IMR-90 (cell line): ENCODE data around the gene PKHD1. TPM values are rescaled to one million over a fixed set of nuclear protein-coding genes. Genes with fewer than 3 reads are reported as not detected.

Source experiments
- ATAC-seq: fragments of 200-7000 bp; cut with Tn5 transposase; 2 replicates; pipeline ENCODE4 v1.9.1; 2020; ENCODE audit warnings: low read depth, mild to moderate bottlenecking, moderate library complexity
- BruUV-seq: library from RNA; stranded (reverse); fragments of 400-500 nt; replicated peaks from 2 replicates; lab custom pipeline; 2021; lab: Mats Ljungman, UMichigan
- CTCF ChIA-PET: fragments of 300-600 bp; formaldehyde crosslinking; extraction: SDS; loops from one replicate; lab custom pipeline; 2021; ENCODE audit warnings: antibody characterized with exemption; lab: Yijun Ruan, JAX
- POLR2A ChIA-PET: fragments of 300-600 bp; sonication (Branson Sonifier 250); formaldehyde crosslinking; loops from one replicate; lab custom pipeline; 2022; ENCODE audit warnings: antibody characterized with exemption; ENCODE audit not compliant: unreplicated experiment; lab: Charles Lee
- DNase-seq: peaks from one replicate; pipeline ENCODE4 v3.0.0; 2013
- H2AFZ ChIP-seq: replicated peaks from 2 replicates; pipeline ENCODE3; 2013; ENCODE audit warnings: low read length, mild to moderate bottlenecking; ENCODE audit not compliant: poor library complexity
- H2AK5ac ChIP-seq: 2 replicates; pipeline ENCODE4 v1.6.1; 2013; ENCODE audit warnings: low read depth, low read length, inconsistent platforms
- H2AK9ac ChIP-seq: replicated peaks from 2 replicates; pipeline ENCODE3; 2013; ENCODE audit warnings: mild to moderate bottlenecking, low read depth, low read length, moderate library complexity; ENCODE audit not compliant: poor library complexity
- H2BK120ac ChIP-seq: 2 replicates; pipeline ENCODE4 v1.6.1; 2013; ENCODE audit warnings: low read depth, low read length, inconsistent platforms
- H2BK15ac ChIP-seq: 3 replicates; pipeline ENCODE4 v1.6.1; 2013; ENCODE audit warnings: low read depth, low read length, inconsistent platforms
- H2BK20ac ChIP-seq: 2 replicates; pipeline ENCODE4 v1.6.1; 2013; ENCODE audit warnings: low read depth, mild to moderate bottlenecking, inconsistent platforms, low read length, moderate library complexity
- H2BK5ac ChIP-seq: 2 replicates; pipeline ENCODE4 v1.6.1; 2013; ENCODE audit warnings: mild to moderate bottlenecking, low read depth, low read length, inconsistent platforms; ENCODE audit not compliant: poor library complexity, severe bottlenecking
- H3K14ac ChIP-seq: replicated peaks from 2 replicates; pipeline ENCODE4 v1.6.1; 2013; ENCODE audit warnings: low read depth, low read length, inconsistent platforms
- H3K18ac ChIP-seq: 2 replicates; pipeline ENCODE4 v1.6.1; 2013; ENCODE audit warnings: low read depth, low read length, control low read depth
- H3K23ac ChIP-seq: 2 replicates; pipeline ENCODE4 v1.6.1; 2013; ENCODE audit warnings: low read depth, low read length, inconsistent platforms
- H3K27ac ChIP-seq: 2 replicates; pipeline ENCODE4 v1.5.1; 2013; ENCODE audit warnings: mild to moderate bottlenecking, control low read depth, low read length; ENCODE audit not compliant: insufficient read depth
- H3K27me3 ChIP-seq: 2 replicates; pipeline ENCODE4 v1.6.1; 2013; ENCODE audit warnings: low read length; ENCODE audit not compliant: control insufficient read depth, insufficient read depth
- H3K36me3 ChIP-seq: 2 replicates; pipeline ENCODE4 v1.6.1; 2013; ENCODE audit warnings: low read length, mixed read lengths; ENCODE audit not compliant: control insufficient read depth, insufficient read depth
- H3K4ac ChIP-seq: 2 replicates; pipeline ENCODE4 v1.6.1; 2013; ENCODE audit warnings: low read depth, low read length, inconsistent platforms
- H3K4me1 ChIP-seq: 2 replicates; pipeline ENCODE4 v1.6.1; 2013; ENCODE audit warnings: low read length, mixed read lengths; ENCODE audit not compliant: control insufficient read depth, insufficient read depth
- H3K4me2 ChIP-seq: 2 replicates; pipeline ENCODE4 v1.6.1; 2013; ENCODE audit warnings: low read depth, mild to moderate bottlenecking, control low read depth, low read length, moderate library complexity
- H3K4me3 ChIP-seq: 2 replicates; pipeline ENCODE4 v1.5.1; 2013; ENCODE audit warnings: low read depth, mild to moderate bottlenecking, control low read depth, low read length, moderate library complexity; ENCODE audit not compliant: insufficient read depth
- H3K56ac ChIP-seq: 2 replicates; pipeline ENCODE4 v1.6.1; 2013; ENCODE audit warnings: low read length, inconsistent platforms; ENCODE audit not compliant: insufficient read depth; ENCODE audit errors: extremely low read depth
- H3K79me1 ChIP-seq, 2 experiments: 2 replicates each; pipeline ENCODE4 v1.6.1; 2013; ENCODE audit warnings: low read length in 2 of 2, inconsistent platforms in 1 of 2, low read depth in 1 of 2
- H3K9ac ChIP-seq: 2 replicates; pipeline ENCODE4 v1.6.1; 2013; ENCODE audit warnings: low read depth, low read length, control low read depth
- H3K9me1 ChIP-seq: 2 replicates; pipeline ENCODE4 v1.6.1; 2013; ENCODE audit warnings: low read length, inconsistent platforms; ENCODE audit not compliant: insufficient read depth
- H3K9me3 ChIP-seq: 2 replicates; pipeline ENCODE4 v1.6.1; 2013; ENCODE audit warnings: low read length; ENCODE audit not compliant: control insufficient read depth, insufficient read depth
- H4K20me1 ChIP-seq: 2 replicates; pipeline ENCODE4 v1.6.1; 2013; ENCODE audit warnings: low read length, inconsistent platforms; ENCODE audit not compliant: insufficient read depth
- H4K5ac ChIP-seq: 2 replicates; pipeline ENCODE4 v1.6.1; 2013; ENCODE audit warnings: mild to moderate bottlenecking, low read depth, low read length, control low read depth
- H4K8ac ChIP-seq, 2 experiments: 2 replicates each; pipeline ENCODE4 v1.6.1; 2013; ENCODE audit warnings: low read depth in 2 of 2, low read length in 2 of 2, control low read depth in 1 of 2, inconsistent platforms in 1 of 2
- H4K91ac ChIP-seq: 2 replicates; pipeline ENCODE4 v1.6.1; 2013; ENCODE audit warnings: low read depth, low read length, inconsistent platforms; ENCODE audit not compliant: insufficient read depth
- BHLHE40 ChIP-seq: fragments of 150-350 bp; IDR thresholded peaks from 2 replicates; pipeline ENCODE4 v1.6.1; 2016; ENCODE audit warnings: mild to moderate bottlenecking, low read depth, low read length
- MAFK ChIP-seq: IDR thresholded peaks from 2 replicates; pipeline ENCODE4 v1.6.1; 2012; ENCODE audit warnings: low read depth, low read length, improper control_type of control experiment
- POLR2A ChIP-seq: IDR thresholded peaks from 2 replicates; pipeline ENCODE4 v1.6.1; 2012; ENCODE audit warnings: mild to moderate bottlenecking, low read depth, low read length
- dilution Hi-C: fragments of 300-500 bp; cut with HindIII; formaldehyde crosslinking; loops from one replicate; pipeline ENCODE4 v1.14.3; 2018; ENCODE audit warnings: low sequenced_read_pairs; ENCODE audit not compliant: unreplicated experiment
- in situ Hi-C: fragments of 300-500 bp; cut with MboI; formaldehyde crosslinking; loops from 3 replicates; pipeline ENCODE4 v1.14.3; 2019; ENCODE audit warnings: low sequenced_read_pairs, inconsistent platforms, mixed read lengths
- intact Hi-C: fragments of 100-400 bp; cut with micrococcal nuclease; formaldehyde crosslinking; loops from 2 replicates; pipeline ENCODE4 v1.10.0; 2022
- polyA plus RNA-seq, 3 experiments: library from polyadenylated mRNA; depleted of rRNA; stranded (reverse); fragments of >200 nt; gene quantifications; 2 replicates each; pipeline ENCODE4 v1.2.3, GENCODE V29; 2012; ENCODE audit warnings: low replicate concordance in 1 of 3
- total RNA-seq: library from RNA; depleted of rRNA; stranded (reverse); fragments of >200 nt; gene quantifications from 2 replicates; pipeline ENCODE4 v1.2.3, GENCODE V29; 2012
- TF ChIP-seq, protein P1 (sequence below): fragments of 150-350 bp; IDR thresholded peaks from 2 replicates; pipeline ENCODE4 v1.6.1; 2016; ENCODE audit warnings: low read depth, mild to moderate bottlenecking, low read length, moderate library complexity, borderline replicate concordance

Gene PKHD1
- total and polyA plus RNA-seq, 2 of the 4 experiments (the other 2 are of a cell fraction) = not detected

DNA sequence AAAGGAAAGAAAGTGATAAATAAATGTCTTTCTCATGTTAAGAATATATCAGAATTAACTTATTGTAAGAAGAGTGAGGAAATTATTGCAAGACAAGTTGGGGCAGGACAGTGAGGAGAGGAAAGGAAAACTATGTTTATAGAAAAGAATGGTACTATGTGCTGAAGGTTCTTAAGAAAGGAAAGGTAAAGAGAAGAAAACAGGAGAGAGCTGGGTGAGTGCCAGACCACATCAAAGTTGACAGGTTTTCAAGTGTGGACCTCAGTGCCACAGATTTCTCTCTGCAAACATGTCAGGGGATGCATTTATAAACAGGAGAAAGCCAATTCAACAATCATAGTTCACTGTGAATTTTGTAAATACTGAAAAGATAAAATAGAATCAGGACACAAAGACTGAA is 439.2 kb downstream of the PKHD1 start:
- no peaks in the 10 kb centered on the region for H3K4me1 ChIP-seq
- no peaks in the 10 kb centered on the region for H3K27me3 ChIP-seq
- no peak overlapping the region for H2AK5ac ChIP-seq
- H2AK9ac ChIP-seq = no peak overlapping the region
- H2BK5ac ChIP-seq = no peak overlapping the region
- H3K14ac ChIP-seq = no peak overlapping the region
- no peak overlapping the region for H3K4me2 ChIP-seq
- H4K91ac ChIP-seq = no peak overlapping the region
- peaks cover 5% of the 10 kb centered on the region; the same call in 1 of the 2 replicates for H3K9me3 ChIP-seq
- H3K36me3 ChIP-seq = no peaks in the 10 kb centered on the region
- BruUV-seq = no TSS peak
- no peaks in the 10 kb centered on the region for H4K20me1 ChIP-seq
- no peak overlapping the region for H2BK20ac ChIP-seq
- in situ Hi-C loops (no loop called here), dilution Hi-C loops (no loop called here), intact Hi-C loops (no loop called here)
- no peak overlapping the region for H3K27ac ChIP-seq
- no peak overlapping the region for H3K9ac ChIP-seq
- no peak overlapping the region for H3K56ac ChIP-seq
- H4K8ac ChIP-seq = no peak overlapping the region
- H3K9me1 ChIP-seq = no peaks in the 10 kb centered on the region
- no peak overlapping the region for H2AFZ ChIP-seq
- ATAC-seq (no peak), DNase-seq (no peak)
- TF ChIP-seq, protein P1, sequence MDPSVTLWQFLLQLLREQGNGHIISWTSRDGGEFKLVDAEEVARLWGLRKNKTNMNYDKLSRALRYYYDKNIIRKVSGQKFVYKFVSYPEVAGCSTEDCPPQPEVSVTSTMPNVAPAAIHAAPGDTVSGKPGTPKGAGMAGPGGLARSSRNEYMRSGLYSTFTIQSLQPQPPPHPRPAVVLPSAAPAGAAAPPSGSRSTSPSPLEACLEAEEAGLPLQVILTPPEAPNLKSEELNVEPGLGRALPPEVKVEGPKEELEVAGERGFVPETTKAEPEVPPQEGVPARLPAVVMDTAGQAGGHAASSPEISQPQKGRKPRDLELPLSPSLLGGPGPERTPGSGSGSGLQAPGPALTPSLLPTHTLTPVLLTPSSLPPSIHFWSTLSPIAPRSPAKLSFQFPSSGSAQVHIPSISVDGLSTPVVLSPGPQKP = no peak
- no peak for TF ChIP-seq POLR2A
- no peak for TF ChIP-seq MAFK
- TF ChIP-seq BHLHE40 = no peak
- H3K79me1 ChIP-seq = no peaks in the 10 kb centered on the region
- H2BK120ac ChIP-seq = no peak overlapping the region
- POLR2A ChIA-PET = no interaction called here
- no peak overlapping the region for H3K23ac ChIP-seq
- no peak overlapping the region for H3K18ac ChIP-seq
- H4K5ac ChIP-seq = no peak overlapping the region
- no peak overlapping the region for H3K4ac ChIP-seq
- H2BK15ac ChIP-seq = no peak overlapping the region
- CTCF ChIA-PET = interaction anchor here (0.6 kb wide), 1 partner anchor 531 kb away, joined by 3 read pairs; no protein-coding TSS in a partner anchor
- H3K4me3 ChIP-seq = no peak overlapping the region
